CMK (cell line): Measurements from ENCODE around the gene RASGEF1C.

Experiments
- DNase-seq: peaks from one replicate; pipeline ENCODE4 v3.0.0-alpha.2; 2010; ENCODE audit warnings: low read depth

RASGEF1C gene

DNA sequence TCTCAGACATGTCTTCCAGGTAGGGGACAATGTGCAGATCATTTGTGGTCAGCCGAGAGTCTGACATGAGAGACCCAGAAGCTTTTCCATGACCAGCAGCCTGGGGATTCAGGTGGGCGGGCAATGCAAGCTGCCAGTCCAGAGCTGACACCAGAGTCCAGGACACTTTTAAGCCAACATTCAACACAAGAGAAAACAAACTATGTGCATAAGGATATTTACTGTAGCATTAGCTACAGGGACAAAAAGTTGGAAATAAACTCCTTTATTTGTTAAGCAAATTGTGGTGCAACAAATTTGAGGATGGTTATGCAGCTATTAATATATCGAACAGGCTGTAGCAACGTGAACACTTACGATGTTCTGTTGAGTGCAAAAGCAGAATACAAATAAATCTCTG is 127.5 kb downstream of the RASGEF1C start:
- no peak for DNase-seq

DNA sequence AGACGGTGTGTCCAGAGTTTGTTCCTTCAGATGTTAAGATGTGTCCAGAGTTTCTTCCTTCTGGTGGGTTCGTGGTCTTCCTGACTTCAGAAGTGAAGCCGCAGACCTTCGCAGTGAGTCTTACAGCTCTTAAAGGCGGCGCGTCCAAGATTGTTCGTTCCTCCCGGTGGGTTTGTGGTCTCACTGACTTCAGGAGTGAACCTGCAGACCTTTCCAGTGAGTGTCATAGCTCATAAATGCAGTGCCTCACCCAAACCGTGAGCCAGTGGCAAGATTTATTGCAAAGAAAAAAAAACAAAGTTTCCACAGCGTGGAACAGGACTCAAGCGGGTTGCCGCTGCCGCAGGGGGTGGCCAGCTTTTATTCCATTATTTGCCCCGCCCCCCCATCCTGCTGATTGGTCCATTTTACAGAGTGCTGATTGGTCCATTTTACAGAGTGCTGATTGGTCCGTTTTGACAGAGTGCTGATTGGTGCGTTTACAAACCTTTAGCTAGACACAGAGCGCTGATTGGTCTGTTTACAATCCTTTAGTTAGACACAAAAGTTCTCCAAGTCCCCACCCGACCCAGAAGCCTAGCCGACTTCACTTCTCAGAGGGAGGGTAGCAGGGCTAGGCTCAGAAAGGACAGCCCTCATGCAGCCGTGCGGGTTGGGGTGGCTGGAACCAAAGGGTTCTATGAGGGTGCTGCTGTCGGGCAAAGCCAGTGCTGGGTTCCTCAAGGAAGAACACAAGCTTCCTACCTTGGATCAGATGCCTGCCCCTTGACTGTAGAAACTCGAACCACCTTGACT is 128.3 kb downstream of the RASGEF1C start:
- no peak for DNase-seq

DNA sequence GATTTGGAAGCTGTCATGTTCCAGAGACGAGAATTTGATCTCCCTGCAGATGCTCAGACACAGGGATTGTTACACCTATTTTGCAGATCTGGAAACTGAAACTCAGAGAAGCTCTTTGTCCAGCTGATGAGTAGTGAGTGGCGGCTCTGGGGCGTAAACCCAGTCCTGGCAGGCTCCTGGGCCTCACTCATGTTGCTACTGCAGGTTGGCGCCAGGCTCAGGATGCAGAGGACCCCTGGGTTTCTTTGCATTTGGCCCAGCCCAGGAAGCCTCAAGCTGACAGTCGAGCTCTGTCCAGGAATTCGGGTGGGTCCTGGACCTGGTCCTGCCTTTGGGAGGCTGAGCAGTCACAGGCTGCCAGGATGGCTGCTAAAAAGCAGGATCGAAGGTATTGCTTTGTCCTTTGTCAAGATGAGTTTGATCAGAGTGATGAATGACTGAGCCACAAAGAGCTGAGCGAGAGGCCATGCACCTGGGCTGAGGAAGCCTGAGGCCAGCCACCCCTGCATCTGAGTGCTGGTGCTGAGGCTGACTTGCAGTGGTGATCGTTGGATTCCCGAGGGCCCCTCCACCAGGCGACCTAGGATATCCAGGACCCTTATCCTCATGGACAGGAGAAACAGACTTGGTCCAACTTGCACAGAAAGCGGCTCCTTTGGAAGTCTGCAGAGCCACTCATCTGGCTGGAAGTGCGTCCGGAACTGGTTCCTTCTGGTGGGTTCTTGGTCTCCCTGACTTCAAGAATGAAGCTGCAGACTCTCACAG is 129.1 kb downstream of the RASGEF1C start:
- DNase-seq, result no peak

DNA sequence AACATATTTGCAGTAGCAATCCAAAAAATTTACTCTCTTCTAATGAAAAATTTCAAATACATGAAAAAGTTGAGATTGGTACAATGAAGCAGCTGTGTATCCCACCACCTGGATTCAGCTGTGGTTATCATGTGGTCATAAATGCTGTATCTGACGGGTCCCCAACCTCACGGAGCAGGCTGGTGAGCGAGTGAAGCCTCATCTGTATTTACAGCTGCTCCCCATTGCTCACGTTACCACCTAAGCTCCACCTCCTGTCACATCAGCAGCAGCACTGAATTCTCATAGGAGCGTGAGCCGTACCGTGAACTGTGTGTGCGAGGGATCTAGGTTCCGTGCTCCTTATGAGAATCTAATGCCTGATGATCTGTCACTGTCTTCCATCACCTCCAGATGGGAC is 130.7 kb downstream of the RASGEF1C start:
- no peak for DNase-seq

DNA sequence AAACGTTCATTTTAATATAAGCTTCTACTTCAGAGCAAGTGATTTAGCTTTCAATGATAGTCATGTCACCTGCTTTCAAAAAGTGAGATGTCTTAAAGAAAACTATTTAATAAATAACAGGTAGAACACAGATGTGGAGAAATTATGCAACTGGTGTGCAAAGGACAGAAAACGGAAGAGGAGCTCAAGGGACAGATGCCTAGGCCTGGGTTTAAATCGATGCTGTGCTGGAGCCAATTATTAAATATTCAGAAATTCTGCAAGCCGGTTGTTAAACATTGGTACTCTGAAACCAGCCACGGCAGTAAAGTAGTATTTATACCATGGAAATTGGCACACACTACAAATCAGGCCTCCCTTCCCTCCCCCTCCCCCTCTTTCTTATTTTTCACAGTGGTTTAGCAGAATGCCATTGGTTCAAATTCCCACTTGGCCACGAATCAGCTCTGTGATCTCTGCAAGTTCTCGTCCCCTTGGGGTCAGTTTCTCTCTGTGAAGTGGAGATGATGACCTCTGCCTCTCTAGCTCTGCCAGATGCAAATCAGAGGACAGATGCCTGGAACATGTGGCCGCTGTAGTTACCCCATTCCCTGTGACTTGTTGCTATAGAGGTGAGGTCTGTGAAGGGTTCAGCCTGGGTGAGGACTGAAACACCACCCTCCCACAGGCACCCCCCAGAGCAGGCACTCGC is 131.3 kb downstream of the RASGEF1C start:
- DNase-seq, result no peak

DNA sequence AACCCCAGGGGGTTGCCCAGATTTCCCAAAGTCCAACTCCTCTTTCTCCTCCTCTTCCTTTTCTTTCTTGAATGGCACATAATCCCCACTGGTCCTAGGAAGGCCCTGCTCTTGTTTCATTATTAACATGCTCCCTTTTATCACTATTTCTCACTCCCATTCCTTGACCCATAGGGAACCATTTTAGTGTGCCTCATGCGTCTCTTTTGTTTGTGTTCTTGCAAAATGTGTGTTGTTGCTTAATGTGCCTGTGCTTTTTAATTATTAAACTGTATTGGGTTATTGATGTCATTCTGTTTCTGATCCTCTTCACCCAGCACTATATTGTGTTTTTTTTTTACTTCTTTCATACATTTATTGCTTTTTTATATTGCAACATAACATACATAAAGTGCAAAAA is 133.3 kb downstream of the RASGEF1C start:
- no peak for DNase-seq

DNA sequence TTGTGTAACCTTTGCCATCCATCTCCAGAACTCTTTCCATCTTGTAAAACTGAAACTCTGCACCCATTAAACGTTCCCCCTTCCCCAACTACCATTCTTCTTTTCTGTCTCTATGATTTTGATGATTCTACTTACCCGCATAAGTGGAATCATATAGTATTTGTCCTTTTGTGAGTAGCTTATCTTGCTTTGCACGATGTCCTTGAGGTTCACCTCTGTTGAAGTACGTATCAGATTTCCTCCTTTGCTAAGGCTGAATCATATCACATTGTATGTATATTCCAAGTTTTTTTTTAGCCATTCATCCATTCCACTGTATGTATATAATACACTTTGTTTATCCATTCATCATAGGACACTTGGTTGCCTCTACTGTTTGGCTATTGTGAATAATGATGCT is 134.5 kb downstream of the RASGEF1C start:
- no peak for DNase-seq

DNA sequence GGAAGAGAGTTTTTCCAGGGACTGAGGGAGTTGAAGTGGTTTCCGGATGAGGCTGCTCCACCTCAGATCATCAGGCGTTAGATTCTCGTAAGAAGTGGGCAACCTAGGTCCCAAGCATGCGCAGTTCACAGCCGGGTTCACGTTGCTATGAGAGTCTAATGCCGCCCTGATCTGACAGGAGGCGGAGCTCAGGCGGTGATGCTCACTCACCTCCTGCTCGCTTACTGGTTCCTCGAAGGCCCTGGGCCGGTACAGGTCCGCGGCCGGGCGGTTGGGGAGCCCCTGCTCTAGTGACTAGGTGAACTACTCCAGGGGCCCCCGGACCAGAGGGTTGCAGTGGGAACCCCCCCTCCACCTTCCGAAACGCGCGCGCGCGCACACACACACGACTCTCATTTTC is 136.5 kb downstream of the RASGEF1C start:
- DNase-seq, result no peak

DNA sequence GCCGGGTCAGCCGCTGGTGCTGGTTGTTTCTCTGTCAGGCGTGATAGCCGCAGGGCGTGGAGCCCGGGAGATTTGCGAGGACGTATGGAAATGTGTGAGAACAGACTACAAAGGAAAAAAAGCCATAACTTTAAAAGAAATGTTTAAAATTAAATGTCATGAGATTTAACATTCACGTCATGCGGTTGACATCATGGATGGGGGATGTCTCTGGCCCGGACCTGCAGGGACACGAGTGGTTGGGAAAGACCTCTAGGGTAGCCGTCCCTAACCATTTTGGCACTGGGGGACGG is 136.8 kb downstream of the RASGEF1C start:
- no peak for DNase-seq

DNA sequence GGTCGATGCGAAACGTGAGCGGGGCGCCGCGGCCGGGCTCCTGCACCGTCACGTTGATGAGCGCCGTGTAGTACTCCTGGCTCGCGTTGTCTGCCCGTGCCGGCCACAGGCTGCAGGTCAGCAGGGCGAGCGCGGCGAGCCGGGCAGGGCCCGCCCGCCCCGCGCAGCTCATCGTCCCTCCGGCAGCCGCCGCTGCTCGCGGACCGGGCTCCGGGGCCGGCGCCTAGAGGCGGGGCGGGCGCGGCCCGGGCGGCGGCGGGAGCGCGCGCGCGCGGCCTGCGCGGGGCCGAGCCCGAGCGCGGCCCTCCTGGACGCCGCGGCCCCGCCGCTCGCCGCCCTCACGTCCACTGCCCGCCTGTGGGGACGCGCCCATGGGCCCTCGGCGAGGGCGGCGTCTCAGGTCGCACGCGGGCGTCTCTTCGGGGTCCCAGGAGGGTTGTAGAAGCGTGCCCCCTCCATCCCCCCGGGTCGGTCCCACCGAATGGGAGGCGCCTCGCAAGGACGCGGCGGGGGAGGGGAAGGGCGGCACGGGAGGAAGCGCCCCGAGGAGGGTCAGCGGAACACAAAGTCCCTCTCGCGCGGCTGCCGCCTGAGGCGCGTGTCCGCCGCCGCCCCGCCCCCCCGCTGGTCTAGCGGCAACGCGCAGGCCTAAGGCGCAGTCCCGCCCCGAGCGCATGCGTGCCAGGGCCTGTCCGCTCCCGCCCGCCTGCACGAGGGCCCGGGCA is 137.3 kb downstream of the RASGEF1C start, which contains the start of gene RNF130:
TSS of gene RNF130 (minus strand) at position 229 of the 725 bp plus-strand sequence. CDS start at position 172, 57 bp downstream.
- DNase-seq, result peak; percentile 80

DNA sequence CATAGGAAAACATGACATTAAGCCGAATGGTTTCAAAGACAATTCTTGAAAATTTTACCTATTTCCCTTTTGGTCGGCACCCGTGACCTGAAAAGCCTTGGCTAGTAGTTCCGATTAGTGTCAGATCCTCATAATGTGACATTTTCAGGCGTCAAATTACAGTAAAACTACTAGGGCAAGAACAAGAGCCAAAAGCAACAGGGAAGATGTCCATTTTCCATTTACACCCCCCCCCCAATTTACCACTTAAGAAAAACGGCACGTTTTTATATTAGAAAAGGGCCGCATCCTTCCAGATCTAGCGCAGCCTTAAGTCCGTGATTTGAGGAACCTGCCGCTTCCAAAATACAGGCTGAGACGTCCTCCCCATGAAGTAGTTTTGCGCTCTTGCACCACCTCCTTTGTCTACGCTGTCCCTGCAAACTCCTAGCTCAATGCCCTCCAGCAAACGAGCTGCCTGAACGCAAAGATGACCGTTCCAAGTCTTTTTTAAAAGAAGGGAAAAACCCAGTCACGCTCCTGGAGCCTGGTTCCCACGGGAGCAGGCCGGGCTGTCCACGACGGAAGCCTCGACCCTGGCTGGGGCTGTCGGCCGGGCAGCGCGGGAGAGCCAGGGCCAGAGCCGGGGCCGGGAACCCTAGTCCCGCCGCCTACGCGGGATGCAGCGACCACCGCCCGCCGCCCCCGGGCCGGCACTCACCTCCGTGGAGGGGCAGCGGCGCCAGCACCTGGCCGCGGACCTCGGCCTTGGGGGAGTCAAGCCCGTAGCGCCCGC is 138.1 kb downstream of the RASGEF1C start:
- DNase-seq, result no peak

DNA sequence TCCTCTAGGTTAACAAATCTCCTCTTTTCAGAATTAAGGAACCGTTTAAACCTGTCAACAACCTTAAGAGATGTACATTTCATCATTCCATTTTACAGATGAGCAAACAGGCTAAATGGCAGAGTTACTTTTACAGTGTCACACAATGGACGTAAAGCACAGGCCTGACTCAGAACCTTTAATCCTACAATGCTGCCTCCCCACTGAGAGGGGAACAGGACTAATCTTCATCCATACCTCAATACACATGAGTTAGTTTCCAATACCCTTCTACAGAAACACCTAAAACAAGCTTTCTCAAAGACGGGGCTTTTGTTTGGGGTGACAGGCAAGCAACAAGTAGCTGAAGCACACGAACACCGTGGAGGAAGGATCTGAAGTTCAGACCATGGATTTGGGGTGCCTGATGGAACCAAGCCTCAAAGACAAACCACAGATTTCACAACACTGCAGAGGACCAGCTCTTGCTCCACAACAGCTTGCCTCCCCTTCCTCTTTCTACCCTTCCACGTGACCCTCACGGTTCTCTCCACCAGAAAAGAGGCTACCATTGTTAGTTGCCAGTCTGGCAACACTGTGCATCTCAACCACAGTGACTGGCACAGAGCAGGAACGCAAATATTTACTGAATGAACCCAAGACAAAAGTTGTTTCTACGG is 139.3 kb downstream of the RASGEF1C start:
- peak; percentile 59 for DNase-seq

DNA sequence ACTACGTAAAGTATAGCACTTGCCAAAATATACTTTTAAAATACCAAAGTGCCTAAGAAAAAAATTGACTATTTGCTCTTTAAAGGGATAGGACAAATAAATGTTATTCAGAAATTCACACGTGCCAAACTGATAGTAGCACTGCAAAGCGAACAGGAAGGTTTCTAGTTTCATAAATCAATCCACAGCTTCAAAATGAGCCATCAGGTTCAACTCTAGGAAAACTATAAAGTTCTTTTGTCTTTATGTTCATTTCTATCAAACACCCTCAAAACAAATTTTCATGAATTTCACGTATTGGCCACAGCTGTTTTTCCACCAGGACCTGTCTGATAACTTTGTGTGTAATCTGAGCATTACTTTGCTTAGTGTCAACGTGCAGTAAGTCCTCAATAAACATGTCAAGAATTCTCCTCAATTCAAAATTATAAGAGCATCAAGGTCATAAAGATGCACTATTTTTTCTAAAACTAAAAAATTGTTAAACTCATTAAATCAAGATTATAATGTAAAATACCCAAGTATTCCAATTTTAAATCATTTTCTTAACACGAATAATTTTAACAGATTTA is 140.4 kb downstream of the RASGEF1C start:
- DNase-seq, result no peak

DNA sequence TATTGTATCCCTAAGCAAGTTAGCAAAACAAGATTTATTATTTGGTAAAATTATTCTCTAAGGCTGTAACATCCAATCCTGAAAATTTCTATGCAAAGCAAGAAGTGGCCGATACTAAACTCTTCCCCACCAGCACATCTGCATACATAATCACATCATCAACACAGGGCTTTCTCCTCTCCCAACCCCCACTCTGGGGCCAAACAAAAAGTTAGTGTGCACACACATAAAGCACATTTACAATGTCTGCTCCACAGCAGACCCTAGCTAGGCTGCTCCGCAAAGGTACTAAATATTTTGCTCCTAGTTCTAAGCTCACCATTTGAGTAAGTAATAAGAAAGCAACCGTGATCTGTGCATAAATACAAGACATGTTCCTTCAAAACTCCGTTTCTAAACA is 141.0 kb downstream of the RASGEF1C start:
- no peak for DNase-seq

DNA sequence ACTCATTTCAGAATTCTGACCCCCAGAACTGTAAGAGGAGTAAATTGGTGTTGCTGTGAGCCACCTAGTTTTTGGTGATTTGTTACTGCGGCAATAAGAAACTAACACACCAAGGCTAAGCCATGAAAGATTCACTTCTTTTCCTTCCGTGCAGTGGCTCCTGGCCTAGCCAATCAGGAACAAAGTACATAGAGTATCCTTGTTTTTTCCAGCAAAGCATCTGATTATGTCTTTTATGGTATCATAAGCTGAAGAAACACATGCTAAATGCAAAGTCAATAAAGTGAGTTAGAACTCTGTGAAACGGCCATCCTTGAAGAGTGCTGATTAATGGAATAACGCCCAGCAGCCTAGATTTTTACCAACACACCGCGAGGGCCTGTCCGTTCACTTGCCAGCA is 148.8 kb downstream of the RASGEF1C start:
- no peak for DNase-seq

DNA sequence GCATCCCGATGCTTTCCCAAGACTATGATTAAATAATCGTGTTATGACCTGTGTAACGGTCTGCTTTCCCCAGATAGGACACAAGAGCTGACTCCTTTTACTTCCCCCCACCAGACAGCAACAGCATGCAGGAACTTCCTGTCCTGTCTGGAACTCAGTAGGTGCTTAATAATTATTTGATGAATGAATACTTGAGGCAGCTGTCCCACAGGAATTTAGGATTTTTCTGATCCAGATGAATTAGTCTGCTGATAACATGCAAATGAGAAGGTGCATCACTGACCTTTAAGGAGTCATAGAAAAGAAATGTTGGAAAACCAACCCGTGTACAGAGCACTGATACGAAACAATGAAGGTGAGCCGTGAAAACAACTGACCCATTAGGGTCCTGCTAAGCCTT is 149.7 kb downstream of the RASGEF1C start:
- no peak for DNase-seq

DNA sequence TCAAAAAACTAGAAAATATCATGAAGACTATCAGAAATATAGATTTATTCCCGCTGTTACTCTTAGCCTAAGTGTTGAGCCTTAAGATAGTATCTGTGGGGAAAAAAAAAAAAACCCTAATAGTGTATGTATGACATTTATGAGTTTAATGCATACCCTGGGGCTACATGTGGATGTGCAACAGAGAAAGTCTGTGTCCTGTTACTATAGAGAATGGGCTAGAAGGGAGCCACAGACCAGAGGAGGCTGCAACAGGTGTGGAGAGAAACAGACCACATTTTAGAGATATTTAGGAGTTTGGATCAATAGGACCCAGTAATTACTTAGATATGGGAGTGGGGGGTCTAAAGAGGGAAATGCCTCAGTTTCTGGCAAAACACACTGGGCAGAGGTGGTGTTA is 152.9 kb downstream of the RASGEF1C start:
- DNase-seq, result no peak

DNA sequence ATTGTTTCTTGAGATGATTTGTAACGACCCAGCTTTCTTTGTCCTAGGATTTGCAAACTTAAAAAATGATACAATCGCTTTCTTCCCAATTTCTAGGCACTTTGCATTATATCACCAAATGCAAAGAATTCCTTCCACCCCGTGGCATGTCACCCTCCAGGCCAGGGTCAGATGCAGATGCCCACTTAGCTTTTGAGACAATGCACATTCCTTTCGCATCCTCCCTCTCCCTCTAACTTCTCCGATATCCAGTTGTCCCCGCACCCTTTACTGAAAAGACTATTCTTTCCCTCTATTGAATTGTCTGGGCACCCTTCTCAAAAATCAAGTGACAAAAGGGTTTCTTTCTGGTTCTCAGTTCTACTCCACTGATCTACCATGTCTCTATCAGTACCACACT is 154.8 kb downstream of the RASGEF1C start:
- no peak for DNase-seq

DNA sequence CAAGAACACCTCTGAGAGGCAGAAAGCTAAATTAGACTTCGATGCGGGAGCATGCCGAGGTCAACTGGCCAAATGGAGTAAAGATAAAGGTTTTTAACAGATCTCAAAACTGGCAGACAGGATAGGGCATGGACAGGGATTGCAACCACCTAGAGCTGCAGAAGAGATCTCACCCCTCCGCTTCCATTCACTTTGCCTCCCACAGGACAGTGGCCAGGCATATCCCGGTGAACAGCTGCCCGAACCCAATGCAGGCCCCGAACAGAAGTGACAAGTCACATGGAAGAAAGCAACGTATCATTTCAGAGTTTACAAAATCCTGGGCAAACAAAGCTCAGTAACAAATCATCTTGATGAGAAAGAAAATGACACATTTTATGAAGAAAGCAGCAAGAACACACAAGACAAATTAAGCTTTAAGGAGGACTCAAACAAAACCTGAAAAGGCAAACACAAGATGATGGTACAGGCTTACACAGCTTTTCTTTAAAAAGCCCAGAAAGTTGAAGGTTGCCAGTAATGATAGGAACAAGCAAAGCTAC is 155.9 kb downstream of the RASGEF1C start:
- DNase-seq, result no peak

DNA sequence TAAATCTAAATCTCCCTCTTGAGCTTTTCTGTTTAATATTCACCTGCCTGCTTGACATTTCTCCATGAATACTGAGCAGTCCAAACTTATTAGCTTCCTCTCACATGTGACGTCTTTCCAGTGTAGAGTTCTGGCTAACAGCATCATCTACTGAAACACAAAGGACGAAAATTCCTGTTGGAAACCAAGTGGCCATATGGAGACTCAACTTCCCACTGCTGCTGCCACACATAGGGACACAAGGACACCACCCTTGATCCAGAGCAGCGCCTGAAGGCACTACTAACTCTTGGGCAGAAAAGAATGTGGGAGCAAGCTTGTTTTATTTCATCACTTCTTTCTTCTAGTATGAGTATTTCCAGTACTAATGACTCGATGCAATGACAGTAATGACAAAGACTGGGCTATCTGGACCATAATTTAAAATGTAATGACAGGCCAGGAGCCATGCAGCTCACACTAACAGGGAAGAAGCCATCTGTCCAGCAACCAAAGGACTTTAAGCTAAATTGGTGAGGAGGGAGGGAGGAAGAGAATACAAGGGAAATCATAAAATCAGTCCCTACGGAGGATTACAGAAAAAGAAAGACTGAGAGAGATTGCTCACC is 156.7 kb downstream of the RASGEF1C start:
- DNase-seq, result no peak
